HG03565 (cell line): Measurements from ENCODE around the gene ANKRD20A1.
"Not testable (repeated sequence)": the region's sequence is repeated elsewhere in the genome, so short reads cannot be mapped to it uniquely, and the experiment has no call there.

ENCODE experiments used
- ATAC-seq: cut with Tn5 transposase; IDR thresholded peaks from one replicate; pipeline ENCODE4 v1.9.1; 2021; ENCODE audit warnings: mild to moderate bottlenecking, moderate library complexity; ENCODE audit not compliant: unreplicated experiment

ANKRD20A1 gene

DNA sequence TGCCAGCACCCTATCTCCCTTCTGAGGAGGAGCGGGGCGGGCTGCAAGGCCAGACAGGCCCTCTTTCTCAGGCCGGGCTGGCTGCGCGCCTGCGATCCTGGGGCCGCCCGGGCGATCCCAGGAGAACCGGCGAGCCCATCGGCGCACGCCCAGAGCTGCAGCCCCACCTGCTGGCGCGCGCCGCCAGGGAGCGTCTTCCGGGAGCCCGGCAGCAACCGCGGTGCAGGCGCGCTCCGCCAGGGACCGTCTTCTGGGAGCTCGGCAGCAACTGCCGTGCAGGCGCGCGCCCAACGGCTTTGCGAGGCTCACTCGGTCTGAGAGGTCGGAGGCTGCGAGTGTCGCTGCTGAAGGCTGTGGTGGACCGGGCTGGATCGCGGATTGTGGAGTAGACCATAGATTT is at the start of gene ANKRD20A1:
Gene ANKRD20A1 (plus strand): TSS at position 61 of the 400 bp plus-strand sequence. CDS start 496 bp downstream, outside the sequence.
- not testable (repeated sequence) for ATAC-seq

- ATAC-seq = not testable (repeated sequence)
Measured at GRCh38 chr9:67832088-67832487, 26.6 kb upstream of the ANKRD20A1 start.
